CD4-positive, CD25-positive, alpha-beta regulatory T cell (primary cell): ENCODE results near the gene XYLT1. TPM values are rescaled to one million over a fixed set of nuclear protein-coding genes. Genes with fewer than 3 reads are reported as not detected.
A peak's percentile ranks its signal among the peaks of the same experiment; 100 is the strongest.

ENCODE experiments used
- ATAC-seq, 2 donors: fragments of 150-1000 bp; cut with Tn5 transposase; one replicate each; pipeline ENCODE4 v1.10.0; 2021; ENCODE audit warnings: low read depth in 2 of 2, moderate number of reproducible peaks in 2 of 2, moderate library complexity in 1 of 2
- DNase-seq, 3 donors: peaks; one replicate each; pipeline versions ENCODE4 v3.0.0 to v3.0.0-alpha.2; 2012 to 2022; ENCODE audit warnings: mixed read lengths in 1 of 3
- H3K27ac ChIP-seq: one replicate; pipeline ENCODE4 v1.7.0; 2013; ENCODE audit warnings: mild to moderate bottlenecking, low read length; ENCODE audit not compliant: insufficient read depth, poor library complexity, severe bottlenecking
- H3K27me3 ChIP-seq: one replicate; pipeline ENCODE4 v1.7.0; 2013; ENCODE audit warnings: low read length; ENCODE audit not compliant: control insufficient read depth, insufficient read depth
- H3K36me3 ChIP-seq: one replicate; pipeline ENCODE4 v1.7.0; 2013; ENCODE audit warnings: mild to moderate bottlenecking, low read length, moderate library complexity; ENCODE audit not compliant: control insufficient read depth, insufficient read depth
- H3K4me1 ChIP-seq: 2 replicates; pipeline ENCODE4 v1.7.0; 2013; ENCODE audit warnings: mild to moderate bottlenecking, low read length; ENCODE audit not compliant: insufficient read depth, control insufficient read depth, poor library complexity, severe bottlenecking
- H3K4me3 ChIP-seq: one replicate; pipeline ENCODE4 v1.7.0; 2013; ENCODE audit warnings: low read depth, mild to moderate bottlenecking, low read length, moderate library complexity
- H3K9me3 ChIP-seq, 2 experiments: 1 replicate in 1 of 2; 2 replicates in 1 of 2; pipeline ENCODE4 v1.7.0; 2013; ENCODE audit warnings: low read length in 2 of 2, mild to moderate bottlenecking in 1 of 2, moderate library complexity in 1 of 2; ENCODE audit not compliant: control insufficient read depth in 2 of 2
- H3K27ac Mint-ChIP-seq, 3 donors: one replicate each; pipeline ENCODE4 v1.8.0; 2020 to 2022; ENCODE audit warnings: mild to moderate bottlenecking in 3 of 3, mixed read lengths in 3 of 3, moderate library complexity in 2 of 3
- H3K27me3 Mint-ChIP-seq: one replicate; pipeline ENCODE4 v1.8.0; 2022; ENCODE audit warnings: mild to moderate bottlenecking, mixed read lengths
- H3K36me3 Mint-ChIP-seq: one replicate; pipeline ENCODE4 v1.8.0; 2020; ENCODE audit warnings: mixed read lengths
- H3K4me1 Mint-ChIP-seq, 4 donors: one replicate each; pipeline ENCODE4 v1.8.0; 2020 to 2022; ENCODE audit warnings: mixed read lengths in 4 of 4, mild to moderate bottlenecking in 1 of 4
- H3K4me3 Mint-ChIP-seq, 4 donors: one replicate each; pipeline ENCODE4 v1.8.0; 2020 to 2022; ENCODE audit warnings: mild to moderate bottlenecking in 4 of 4, mixed read lengths in 4 of 4, moderate library complexity in 3 of 4
- H3K9me3 Mint-ChIP-seq, 7 donors: one replicate each; pipeline ENCODE4 v1.8.0; 2020 to 2022; ENCODE audit warnings: mixed read lengths in 7 of 7, mild to moderate bottlenecking in 3 of 7, moderate library complexity in 2 of 7
- polyA plus RNA-seq, 4 donors: library from polyadenylated mRNA; unstranded; fragments of 300-500 nt; fragmentation: Illumina TruSeq; gene quantifications; one replicate each; pipeline ENCODE4 v1.2.3, GENCODE V29; 2021
- total RNA-seq: library from RNA; stranded (reverse); gene quantifications from one replicate; pipeline ENCODE4 v1.2.3, GENCODE V29; 2022

XYLT1 gene, protein sequence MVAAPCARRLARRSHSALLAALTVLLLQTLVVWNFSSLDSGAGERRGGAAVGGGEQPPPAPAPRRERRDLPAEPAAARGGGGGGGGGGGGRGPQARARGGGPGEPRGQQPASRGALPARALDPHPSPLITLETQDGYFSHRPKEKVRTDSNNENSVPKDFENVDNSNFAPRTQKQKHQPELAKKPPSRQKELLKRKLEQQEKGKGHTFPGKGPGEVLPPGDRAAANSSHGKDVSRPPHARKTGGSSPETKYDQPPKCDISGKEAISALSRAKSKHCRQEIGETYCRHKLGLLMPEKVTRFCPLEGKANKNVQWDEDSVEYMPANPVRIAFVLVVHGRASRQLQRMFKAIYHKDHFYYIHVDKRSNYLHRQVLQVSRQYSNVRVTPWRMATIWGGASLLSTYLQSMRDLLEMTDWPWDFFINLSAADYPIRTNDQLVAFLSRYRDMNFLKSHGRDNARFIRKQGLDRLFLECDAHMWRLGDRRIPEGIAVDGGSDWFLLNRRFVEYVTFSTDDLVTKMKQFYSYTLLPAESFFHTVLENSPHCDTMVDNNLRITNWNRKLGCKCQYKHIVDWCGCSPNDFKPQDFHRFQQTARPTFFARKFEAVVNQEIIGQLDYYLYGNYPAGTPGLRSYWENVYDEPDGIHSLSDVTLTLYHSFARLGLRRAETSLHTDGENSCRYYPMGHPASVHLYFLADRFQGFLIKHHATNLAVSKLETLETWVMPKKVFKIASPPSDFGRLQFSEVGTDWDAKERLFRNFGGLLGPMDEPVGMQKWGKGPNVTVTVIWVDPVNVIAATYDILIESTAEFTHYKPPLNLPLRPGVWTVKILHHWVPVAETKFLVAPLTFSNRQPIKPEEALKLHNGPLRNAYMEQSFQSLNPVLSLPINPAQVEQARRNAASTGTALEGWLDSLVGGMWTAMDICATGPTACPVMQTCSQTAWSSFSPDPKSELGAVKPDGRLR
- total RNA-seq (26.3 TPM), polyA plus RNA-seq (1 to 10 TPM in 3 of 4 donors, under 1 TPM in 1; 0.68 to 3.3 (median 2.7) TPM)

DNA sequence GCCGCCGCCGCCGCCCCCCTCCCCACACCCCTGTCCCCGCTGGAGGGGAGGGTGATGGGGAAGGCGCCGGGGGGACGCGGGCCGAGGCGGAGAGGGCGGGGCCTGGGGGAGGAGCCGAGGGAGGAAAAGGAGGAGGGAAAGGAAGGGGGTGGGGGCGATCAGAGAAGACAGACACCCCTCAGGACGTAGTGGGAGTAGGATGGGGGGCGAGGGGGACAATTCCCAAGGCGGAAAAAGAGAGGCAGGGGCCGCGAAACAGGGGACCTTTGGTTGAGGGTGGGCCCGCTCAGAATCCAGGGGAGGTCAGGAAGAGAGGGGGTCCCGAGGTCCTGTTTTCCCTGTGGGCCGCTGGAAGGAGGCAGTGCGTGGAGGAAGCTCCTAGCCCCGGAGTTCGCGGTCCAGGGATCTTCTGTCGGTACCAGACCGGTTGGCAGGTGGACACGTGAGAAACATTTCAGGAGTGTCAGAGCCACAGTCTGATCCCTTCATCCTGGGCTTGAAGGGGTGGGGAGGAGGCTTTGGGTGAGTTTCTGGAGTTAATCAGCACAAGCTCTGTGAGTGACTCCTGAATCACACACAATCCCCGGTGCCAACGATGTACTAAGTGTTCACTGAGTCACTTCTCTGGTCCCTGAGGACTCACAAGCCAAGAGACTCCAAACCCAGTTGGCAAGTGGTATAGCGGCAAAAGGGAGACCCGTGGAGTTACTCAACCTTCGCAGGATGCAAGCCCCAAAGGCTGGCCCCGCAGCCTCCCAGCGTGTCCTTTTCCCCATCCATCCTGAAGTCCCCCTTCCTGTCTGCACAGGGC lies at the start of gene XYLT1:
XYLT1 (minus strand) TSS at position 53 of the 811 bp plus-strand sequence. CDS start 164 bp downstream, outside the sequence.
- Mint-ChIP-seq H3K9me3 (no peaks in the 10 kb centered on the region), H3K36me3 (peaks cover 11% of the 10 kb centered on the region), H3K27ac (peak within 1 kb of the TSS; percentile 70 to 96 (median 94)), H3K4me3 (peak within 1 kb of the TSS; percentile 94 to 99 (median 98)), H3K27me3 (peaks cover 16% of the 10 kb centered on the region), H3K4me1 (peaks cover 17 to 54% (median 36%) of the 10 kb centered on the region in 4 donors)
- DNase-seq (peak; percentile 21 to 59 (median 55)), ATAC-seq (peak; percentile 8 to 19)
- H3K27me3 ChIP-seq, result no peaks in the 10 kb centered on the region
- peak within 1 kb of the TSS; percentile 41 for H3K27ac ChIP-seq
- peak within 1 kb of the TSS; percentile 79 for H3K4me3 ChIP-seq
- H3K4me1 ChIP-seq, result peaks cover 34% of the 10 kb centered on the region
- peaks cover 2% of the 10 kb centered on the region for H3K36me3 ChIP-seq
- no peaks in the 10 kb centered on the region for H3K9me3 ChIP-seq

DNA sequence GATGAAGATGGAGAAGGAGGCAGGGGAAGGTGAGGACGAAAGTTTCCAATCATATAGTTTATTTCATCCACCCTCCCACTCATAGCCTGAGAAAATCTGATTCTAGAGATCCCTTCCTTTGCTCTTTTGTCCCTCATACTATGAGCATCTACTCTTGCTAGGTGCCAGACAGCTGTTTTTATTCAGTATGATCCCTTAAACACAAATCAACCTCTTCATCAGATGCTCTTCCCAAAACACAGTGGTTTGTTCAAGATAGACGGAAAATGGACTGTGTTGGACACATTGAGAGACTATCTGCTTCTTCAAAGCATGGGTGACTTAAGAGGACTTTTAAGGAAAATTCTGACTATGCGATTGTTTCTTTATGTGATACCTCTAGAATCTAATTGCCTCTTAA lies 49.4 kb upstream of the XYLT1 start:
- Mint-ChIP-seq H3K9me3 (no peaks in the 10 kb centered on the region), H3K36me3 (no peaks in the 10 kb centered on the region), H3K4me1 (peaks cover 0 to 2% (median 0%) of the 10 kb centered on the region in 4 donors), H3K27me3 (peaks cover 24% of the 10 kb centered on the region), H3K27ac (no peak overlapping the region), H3K4me3 (no peak overlapping the region)
- ATAC-seq, result no peak
- H3K4me1 ChIP-seq, result no peaks in the 10 kb centered on the region
- no peak overlapping the region for H3K4me3 ChIP-seq
- H3K27ac ChIP-seq, result no peak overlapping the region
- H3K9me3 ChIP-seq, result no peaks in the 10 kb centered on the region
- H3K36me3 ChIP-seq, result no peaks in the 10 kb centered on the region
- no peak for DNase-seq
- H3K27me3 ChIP-seq, result peaks cover 13% of the 10 kb centered on the region

DNA sequence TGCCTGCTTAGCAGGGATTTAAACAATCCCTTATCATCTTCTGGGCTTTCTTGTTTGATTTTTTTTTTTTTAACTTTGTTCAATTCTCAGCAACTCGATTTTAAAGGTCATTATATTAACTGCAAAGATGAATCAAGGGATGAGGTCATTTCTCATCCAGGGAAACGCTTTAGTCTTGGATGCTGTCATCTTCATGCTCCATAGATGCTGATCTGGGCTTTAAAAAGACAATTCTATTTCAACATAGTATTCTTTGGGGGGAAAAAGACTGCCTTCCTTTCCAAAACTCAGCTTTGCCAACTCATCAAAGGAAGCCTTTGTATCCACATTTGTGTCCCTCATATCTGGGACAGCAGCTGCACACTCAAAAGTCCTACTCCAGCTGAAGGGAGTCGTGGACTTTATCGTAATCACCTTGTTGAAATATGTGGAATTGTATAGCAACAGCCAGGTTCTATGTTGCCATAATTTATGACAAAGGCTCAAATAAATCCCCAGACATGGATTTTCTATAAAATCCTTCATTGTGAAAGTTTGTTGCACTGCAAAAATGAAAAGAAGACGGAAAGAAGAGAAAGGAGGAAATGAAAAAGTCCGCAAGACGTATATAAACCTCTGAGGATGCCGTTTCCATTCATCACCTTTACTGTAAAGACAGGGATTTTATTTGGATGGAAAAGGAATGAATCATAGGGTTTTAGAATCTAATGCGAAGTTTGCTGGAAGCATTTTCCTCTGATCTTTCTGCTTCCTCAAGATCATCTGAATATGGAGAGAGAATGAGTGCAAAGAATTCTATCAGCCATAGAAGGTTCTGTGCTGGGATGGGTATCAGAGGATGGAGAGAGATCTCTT lies 48.6 kb upstream of the XYLT1 start:
- DNase-seq, result no peak
- H3K4me3 Mint-ChIP-seq, result no peak overlapping the region
- peaks cover 24% of the 10 kb centered on the region for H3K27me3 Mint-ChIP-seq
- Histone ChIP-seq H3K4me1 (no peaks in the 10 kb centered on the region), H3K9me3 (no peaks in the 10 kb centered on the region), H3K27me3 (peaks cover 13% of the 10 kb centered on the region), H3K36me3 (no peaks in the 10 kb centered on the region), H3K27ac (no peak overlapping the region), H3K4me3 (no peak overlapping the region)
- H3K36me3 Mint-ChIP-seq, result no peaks in the 10 kb centered on the region
- H3K9me3 Mint-ChIP-seq, result no peaks in the 10 kb centered on the region
- ATAC-seq, result no peak
- peaks cover 0 to 2% (median 0%) of the 10 kb centered on the region in 4 donors for H3K4me1 Mint-ChIP-seq
- peak overlapping the region in 1 of 3 donors; percentile 76 for H3K27ac Mint-ChIP-seq

DNA sequence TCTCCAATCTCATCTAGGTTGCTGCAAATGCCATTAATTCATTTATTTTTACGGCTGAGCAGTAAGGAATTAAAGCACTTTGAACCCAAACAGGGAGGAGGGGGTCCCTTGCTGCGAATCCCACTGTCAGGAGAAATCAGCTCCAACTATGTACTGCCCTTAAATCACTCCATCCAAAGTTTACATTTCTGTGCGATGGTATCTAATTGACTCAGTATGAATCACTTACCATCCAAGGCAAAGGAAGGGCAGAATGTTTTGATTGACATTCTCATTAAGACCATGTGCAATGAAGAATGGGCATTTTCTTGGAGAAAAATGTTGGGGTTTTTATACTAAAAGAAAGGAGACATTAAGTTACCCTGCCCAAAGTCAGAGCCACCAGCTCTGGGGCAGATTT lies 47.7 kb upstream of the XYLT1 start:
- H3K4me1 ChIP-seq, result no peaks in the 10 kb centered on the region
- DNase-seq (no peak), ATAC-seq (no peak)
- peaks cover 0 to 2% (median under 1%) of the 10 kb centered on the region in 4 donors for H3K4me1 Mint-ChIP-seq
- H3K36me3 ChIP-seq, result no peaks in the 10 kb centered on the region
- H3K27me3 ChIP-seq, result peaks cover 13% of the 10 kb centered on the region
- no peak overlapping the region for H3K27ac ChIP-seq
- H3K36me3 Mint-ChIP-seq, result no peaks in the 10 kb centered on the region
- no peaks in the 10 kb centered on the region for H3K9me3 ChIP-seq
- H3K9me3 Mint-ChIP-seq, result no peaks in the 10 kb centered on the region
- peaks cover 24% of the 10 kb centered on the region for H3K27me3 Mint-ChIP-seq
- no peak overlapping the region for H3K4me3 Mint-ChIP-seq
- H3K27ac Mint-ChIP-seq, result no peak overlapping the region
- H3K4me3 ChIP-seq, result no peak overlapping the region

DNA sequence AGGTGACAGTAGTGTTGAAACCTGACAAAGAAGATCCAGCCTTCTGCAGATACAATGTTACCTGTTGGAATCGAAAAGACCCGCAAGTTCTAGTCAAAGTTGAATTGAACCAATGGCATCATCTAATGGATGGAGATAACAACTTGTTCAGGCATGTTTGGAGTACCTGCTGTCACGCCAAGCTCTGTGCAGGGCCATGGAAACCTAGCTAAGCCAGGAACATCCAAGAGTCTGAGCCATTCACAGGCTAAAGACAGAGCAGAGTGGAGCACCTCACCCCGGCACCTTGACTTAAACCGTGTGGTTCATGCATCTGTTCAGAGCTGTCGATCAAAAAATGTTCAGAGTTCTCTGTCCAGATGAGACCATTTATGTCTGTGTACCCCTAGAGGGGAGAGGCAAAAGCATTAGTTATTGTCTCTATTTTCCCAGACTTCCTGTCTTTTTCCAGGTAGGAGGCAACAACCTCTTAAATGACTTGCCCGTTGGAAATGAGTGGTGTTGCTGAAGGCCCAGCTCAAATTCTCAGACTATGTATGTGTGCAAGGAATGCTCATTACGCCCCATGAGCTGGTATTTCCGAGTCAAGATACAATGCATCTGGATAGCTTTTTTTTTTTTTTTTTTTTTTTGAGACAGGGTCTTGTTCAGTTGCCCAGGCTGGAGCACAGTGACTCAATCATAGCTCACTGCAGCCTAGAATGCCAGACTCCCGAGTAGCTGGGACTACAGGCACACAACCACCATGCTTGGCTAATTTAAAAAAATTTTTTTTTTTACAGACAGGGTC lies 44.9 kb upstream of the XYLT1 start:
- Histone ChIP-seq H3K27me3 (peaks cover 4% of the 10 kb centered on the region), H3K9me3 (no peaks in the 10 kb centered on the region), H3K4me3 (no peak overlapping the region), H3K4me1 (no peaks in the 10 kb centered on the region), H3K27ac (no peak overlapping the region), H3K36me3 (no peaks in the 10 kb centered on the region)
- Mint-ChIP-seq H3K9me3 (peaks cover 0 to 1% (median 0%) of the 10 kb centered on the region in 7 donors), H3K27me3 (peaks cover 19% of the 10 kb centered on the region), H3K4me1 (peaks cover 0 to 2% (median 0%) of the 10 kb centered on the region in 4 donors), H3K4me3 (no peak overlapping the region), H3K27ac (peak overlapping the region in 1 of 3 donors; percentile 43), H3K36me3 (no peaks in the 10 kb centered on the region)
- ATAC-seq, result no peak
- DNase-seq, result no peak

DNA sequence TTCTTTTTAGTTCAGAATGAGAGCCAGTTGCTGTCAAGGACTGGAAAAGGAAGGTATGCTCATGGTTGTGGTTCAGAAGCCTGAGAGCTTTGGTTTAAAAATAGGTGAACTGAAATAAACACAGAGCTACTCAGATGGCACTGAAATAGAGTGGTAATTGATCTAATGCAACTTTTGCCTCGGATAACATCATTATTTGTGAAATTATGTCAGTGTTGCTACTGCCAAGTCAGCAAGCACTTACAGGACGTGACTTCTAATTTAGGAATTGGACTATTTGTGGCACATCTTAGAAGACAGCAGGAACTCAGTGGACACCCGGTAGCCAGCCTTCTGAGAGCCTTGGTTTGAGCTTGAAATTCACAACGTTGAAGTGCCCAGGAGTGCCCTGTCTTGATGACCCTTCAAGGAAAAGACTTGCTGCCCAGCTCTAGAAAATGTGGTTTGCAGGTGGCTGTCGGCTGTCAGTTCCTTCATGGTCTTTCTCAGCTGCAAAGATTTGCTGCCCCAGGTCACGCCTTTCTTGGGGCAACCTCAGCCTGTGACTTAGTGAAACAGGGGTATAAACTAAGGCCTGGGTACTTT lies 42.0 kb upstream of the XYLT1 start:
- H3K27ac Mint-ChIP-seq, result no peak overlapping the region
- no peaks in the 10 kb centered on the region for H3K27me3 Mint-ChIP-seq
- peaks cover 0 to 10% (median 2%) of the 10 kb centered on the region in 7 donors for H3K9me3 Mint-ChIP-seq
- H3K4me3 Mint-ChIP-seq, result no peak overlapping the region
- H3K36me3 Mint-ChIP-seq, result no peaks in the 10 kb centered on the region
- ATAC-seq (no peak), DNase-seq (no peak)
- no peak overlapping the region for H3K4me3 ChIP-seq
- H3K9me3 ChIP-seq, result no peaks in the 10 kb centered on the region
- H3K4me1 Mint-ChIP-seq, result peaks cover 0 to 2% (median 0%) of the 10 kb centered on the region in 4 donors
- H3K4me1 ChIP-seq, result no peaks in the 10 kb centered on the region
- H3K27ac ChIP-seq, result no peak overlapping the region
- no peaks in the 10 kb centered on the region for H3K27me3 ChIP-seq
- no peaks in the 10 kb centered on the region for H3K36me3 ChIP-seq
